GM21737 (cell line): ENCODE measurements around the gene ACTR1B.
"Not testable (repeated sequence)": the region's sequence is repeated elsewhere in the genome, so short reads cannot be mapped to it uniquely, and the experiment has no call there.

Experiments used
- ATAC-seq: cut with Tn5 transposase; IDR thresholded peaks from one replicate; pipeline ENCODE4 v1.9.1; 2021; ENCODE audit warnings: mild to moderate bottlenecking, moderate library complexity; ENCODE audit not compliant: unreplicated experiment

The ACTR1B gene

DNA sequence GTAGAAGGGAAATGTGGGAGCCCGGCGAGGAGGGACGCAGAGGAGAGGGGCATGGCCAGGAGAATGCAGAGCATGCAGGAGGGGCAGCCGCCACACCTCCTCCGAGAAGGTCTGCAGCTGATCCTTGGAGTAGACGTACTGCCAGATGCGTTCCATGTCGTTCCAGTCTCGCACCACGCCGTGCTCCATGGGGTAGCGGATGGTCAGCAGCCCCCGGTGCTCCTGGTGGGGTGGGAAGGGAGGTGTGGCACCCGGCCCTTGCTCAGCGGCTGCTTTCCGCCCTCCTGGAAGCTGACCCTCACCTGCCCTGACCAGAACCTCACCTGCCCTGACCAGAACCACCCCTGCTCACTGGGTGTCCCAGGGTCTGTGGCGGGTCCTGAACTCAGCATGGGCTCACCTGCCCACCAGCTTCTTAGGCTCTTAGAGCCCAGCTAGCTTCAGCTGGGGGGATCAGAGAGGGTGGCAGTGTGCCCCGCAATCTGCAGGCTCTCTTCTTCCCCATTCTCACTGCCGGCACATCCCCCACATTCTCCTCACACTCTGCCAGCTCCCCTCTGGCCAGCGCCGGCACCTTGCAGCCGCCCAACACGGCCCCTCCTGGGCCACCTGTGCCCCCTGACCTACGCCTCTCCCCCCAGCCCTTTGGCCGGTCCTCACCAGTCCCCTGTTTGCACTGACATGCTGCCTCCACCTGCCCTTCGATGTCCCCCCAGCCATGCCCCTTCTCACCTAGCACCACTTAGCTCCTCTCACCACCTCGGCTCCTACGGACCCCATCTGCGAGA, 4.4 kb downstream of the ACTR1B start:
- ATAC-seq, result no peak

DNA sequence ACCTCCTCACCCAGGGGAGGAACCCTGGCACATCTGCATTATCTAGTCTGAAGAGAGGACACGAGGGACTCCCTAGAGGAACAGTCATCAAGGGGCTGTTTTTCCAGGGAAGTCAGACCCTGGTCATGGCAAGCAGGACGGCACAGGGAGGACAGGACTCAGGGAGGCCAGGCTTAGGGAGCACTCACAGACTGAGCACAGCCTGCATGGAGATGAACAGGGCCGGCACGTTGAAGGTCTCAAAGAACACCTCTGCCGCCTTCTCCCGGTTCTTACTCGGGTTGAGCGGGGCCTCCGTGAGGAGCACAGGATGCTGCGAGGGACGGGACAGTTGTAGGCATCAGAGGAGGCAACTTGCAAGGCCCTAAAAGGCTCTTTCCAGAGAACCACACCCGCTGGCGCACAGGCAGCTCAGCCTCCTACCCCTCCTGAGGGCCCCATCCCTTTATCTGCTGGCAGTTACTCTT, 5.1 kb downstream of the ACTR1B start:
- no peak for ATAC-seq

DNA sequence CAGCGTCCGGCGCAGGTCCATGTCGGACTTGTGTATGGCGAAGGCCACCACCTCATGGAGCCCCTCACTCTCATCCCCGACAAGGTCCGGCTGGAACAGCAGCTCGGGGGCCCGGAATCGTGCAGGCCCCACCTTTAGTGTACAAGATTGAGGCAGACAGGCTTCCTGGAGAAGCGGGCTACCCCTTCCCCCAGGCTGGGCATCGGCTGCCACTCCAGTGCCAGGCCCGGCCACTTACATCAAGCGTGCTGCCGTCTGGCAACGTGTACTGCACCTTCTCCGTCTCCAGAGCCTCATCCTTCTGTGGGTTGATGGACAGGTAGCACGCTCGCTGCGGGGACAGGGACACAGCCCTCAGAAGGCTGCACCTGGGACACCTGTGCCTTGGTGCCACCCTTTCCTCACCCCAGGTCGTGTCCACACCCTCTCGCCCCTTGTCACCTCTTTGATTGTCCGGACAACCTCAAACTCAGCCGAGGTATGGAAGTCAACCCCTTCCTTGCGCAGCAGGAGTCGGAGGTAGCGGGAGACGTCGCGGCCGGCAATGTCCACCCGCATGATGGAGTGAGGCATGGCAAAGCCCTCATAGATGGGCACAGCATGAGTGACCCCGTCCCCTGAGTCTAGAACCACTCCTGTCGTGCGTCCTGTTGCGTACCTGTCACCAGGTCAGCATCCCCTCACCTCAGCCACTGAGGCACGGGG, 5.7 kb downstream of the ACTR1B start:
- ATAC-seq, result no peak

DNA sequence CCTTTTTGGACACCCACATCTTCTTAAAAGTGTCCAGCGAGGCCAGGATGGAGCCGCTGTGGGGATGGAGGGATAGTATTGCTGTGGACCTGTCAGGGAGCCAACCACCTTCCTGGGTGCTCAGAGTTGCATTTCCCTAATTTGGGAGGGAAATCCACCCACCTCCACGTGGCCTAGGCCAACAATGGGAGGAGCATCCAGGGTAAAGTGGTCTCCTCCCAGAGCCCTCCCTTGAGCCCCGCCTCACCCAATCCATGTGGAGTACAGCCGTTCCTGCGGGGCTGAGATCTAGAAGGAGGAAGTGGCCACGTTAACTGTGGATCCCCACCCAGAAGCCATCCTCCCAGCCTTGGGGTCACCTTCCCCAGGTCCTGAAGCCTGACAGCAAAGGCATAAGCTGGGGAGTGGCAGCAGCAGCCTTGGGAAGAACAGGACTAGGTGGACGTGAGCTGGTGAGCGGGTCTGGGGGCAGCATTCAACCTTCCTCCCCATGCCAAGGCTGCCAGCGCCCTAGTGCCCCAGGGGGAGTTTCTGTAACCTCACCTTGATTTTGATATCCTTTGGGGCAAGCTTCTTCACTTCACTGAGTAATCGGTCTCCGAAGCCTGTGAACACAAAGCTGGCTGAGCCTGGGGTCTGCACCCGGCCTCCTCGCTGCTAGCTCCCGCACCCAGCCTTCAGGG, 6.8 kb downstream of the ACTR1B start:
- ATAC-seq, result no peak

DNA sequence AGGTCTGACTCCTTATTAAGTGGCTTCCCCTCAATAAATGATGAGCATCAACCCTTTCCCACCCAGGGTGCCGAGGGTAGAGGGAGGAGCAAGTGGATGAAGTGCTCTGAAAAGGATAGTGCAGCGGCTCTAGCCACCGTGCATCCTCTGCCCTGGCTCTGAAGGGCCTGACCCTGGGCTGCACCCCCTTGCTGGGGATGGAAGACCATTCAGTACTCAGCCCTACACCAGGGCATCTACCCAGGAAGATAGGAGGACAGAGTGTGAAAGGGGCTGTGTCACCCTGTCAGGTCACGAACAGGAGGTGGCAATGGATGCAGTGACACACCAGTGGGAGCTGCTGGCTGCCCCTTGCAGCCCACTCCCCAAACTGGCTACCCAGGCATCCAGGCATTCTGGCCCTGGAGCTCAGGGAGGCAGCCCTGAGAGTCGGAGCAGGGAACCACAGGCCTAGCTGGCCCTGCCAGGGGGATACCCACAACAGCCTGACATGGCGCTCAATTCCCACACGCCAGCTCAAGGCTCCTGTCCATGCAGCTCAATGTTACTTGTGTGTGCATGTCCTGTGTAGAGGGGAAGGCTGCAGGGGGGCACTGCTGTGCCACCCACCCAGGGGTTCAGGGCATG, 7.6 kb downstream of the ACTR1B start:
- ATAC-seq, result no peak

DNA sequence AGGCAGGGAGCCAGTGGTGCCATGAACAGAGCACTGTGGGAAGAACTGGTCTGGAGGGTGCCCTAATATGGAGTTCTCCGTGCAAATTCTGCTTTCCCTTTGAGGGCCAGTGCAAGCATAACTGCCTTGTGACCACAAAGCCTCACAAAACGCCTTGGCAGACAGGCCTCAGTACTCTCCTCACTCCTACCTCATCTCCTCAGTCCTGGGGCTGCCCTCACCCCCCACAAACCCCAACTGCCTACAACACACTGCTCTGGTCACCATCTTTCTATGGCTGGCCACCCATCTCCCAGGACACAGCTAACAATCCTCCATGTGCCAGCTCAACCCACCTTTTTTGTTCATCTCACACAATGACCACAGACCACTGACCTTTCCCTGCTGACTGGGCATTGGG, 9.1 kb downstream of the ACTR1B start:
- ATAC-seq, result no peak

DNA sequence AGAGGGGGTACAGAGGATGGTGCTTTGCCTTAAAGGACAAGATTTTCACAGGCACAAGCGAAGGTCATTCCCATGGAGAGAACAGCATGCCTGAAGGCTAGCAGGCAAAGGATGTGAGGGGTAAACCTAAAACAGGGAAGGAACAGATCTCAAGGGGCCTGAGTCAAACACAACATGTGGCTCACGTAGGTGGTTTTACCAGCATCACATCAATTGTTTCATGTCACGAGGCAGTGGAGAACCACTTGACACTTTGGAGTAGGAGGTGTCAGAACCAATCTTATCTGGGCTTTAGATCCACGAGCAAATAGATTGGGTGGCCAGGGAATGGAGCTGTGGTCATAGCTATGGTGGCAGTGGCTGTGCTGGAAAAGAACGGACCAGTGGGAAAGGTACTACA, 9.5 kb downstream of the ACTR1B start:
- no peak for ATAC-seq

DNA sequence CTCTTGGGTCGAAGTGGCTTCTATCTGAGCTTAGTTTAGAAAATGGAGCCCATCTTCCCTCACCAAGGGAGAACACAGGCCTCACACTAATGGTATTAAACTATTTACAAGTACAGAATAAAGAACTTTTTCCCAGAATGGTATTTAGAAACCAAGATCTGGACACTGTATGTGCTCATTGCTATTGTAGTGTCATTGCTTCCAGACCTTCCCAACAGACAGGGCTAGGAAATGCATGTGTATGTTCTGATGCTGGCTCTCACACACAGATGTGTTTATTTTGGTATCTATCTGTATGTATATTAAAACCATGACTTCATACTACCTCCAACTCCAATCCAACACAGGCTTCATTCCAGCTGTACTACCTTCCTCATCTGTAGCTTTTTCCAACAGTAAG, 10.0 kb downstream of the ACTR1B start:
- no peak for ATAC-seq

DNA sequence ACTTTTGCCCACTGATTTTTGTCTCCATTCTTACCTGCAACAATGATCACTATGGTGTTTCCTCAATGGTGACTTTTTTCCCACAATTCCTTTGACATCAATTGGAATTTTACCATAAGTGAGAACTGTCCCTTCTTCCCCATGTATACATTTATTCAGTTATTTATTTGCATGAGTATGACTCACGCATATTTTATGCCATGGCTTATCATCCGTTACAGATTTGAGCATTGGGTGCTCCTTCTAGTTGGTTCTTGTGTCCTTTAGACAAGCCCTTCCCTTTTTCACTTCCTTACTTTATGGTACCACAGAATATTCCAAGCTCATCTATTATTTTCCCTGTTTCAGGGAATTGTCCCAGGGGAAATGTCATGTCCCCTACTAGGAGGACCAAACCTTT, 10.4 kb downstream of the ACTR1B start:
- no peak for ATAC-seq

DNA sequence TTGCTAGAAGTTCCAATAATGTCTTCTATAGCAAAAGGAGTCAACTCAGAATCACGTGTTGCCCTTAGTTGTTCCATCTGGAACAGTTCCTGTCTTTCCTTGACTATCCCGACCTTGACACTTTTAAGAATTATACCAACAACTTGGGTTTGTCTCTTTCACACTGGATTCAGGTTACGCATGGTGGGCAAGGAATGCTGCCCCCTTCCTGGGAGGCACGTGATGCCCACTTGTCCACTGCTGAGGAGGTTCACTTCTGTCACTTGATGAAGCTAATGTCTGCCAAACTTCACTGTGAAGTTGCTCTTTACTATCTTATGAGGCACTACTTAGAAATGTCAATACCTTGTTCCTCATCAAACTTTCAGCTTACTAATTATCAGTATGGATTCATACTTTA, 12.7 kb downstream of the ACTR1B start:
- no peak for ATAC-seq

DNA sequence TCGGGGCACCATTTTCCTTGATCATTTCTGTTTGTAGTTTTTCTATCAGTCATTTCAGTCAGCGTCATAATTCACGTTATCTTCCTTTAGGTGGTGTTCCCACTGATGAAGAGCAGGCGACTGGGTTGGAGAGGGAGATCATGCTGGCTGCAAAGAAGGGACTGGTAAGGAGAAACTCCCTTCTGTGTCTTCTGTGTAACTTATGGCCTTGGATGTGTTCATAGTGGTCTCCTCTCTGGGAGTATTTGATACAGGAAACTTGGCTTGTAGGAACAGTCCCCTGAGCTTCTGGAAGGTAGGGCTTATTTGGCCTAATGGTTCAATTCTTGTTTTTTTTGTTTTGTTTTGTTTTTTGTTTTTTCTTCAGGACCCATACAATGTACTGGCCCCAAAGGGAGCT, 16.9 kb downstream of the ACTR1B start:
- no peak for ATAC-seq

DNA sequence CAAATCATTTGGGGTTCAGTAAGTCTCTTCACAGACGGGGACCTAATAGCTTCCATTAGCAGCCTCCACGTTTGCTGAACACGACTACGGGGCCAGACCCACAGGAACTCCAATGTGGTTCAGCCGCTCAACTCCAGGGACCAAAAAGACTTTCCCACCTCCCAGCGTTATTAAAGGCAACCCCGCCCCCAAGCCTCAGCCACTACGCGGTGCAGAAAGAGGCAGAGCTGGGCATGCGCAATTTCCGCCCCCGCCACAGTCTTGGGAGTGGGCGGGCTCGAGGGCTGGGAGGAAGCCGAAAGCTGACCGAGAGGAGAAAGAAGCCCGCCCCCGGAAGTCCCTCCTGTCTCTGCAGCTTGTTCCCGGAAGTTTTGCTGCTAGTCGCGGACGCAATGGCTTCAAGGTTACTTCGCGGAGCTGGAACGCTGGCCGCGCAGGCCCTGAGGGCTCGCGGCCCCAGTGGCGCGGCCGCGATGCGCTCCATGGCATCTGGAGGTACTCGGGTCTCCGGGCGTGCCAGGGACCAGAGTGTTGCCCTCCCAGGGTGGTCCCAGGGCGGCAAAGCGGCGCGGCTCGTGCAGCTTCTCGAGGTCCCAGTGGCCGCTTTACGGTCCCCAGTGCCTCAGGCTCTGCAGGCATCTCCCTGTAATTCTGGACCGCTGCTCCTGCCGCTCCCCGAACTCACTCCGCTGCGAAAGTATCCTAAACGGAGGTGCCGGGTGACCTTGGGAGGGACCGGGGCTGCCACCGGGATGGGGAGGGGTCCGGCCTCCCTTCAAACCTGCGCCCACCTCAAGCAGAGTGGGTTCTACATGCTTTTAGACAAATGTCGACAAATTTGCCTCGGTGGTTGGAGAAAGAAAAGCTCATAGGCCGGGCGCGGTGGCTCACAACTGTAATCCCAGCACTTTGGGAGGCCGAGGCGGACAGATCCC, 17.9 kb downstream of the ACTR1B start, which contains the start of gene COX5B:
Gene COX5B, plus strand, starts transcription at position 368 of the 935 bp plus-strand sequence. Its CDS starts 25 bp downstream, at position 393.
- ATAC-seq, result peak; percentile 97

DNA sequence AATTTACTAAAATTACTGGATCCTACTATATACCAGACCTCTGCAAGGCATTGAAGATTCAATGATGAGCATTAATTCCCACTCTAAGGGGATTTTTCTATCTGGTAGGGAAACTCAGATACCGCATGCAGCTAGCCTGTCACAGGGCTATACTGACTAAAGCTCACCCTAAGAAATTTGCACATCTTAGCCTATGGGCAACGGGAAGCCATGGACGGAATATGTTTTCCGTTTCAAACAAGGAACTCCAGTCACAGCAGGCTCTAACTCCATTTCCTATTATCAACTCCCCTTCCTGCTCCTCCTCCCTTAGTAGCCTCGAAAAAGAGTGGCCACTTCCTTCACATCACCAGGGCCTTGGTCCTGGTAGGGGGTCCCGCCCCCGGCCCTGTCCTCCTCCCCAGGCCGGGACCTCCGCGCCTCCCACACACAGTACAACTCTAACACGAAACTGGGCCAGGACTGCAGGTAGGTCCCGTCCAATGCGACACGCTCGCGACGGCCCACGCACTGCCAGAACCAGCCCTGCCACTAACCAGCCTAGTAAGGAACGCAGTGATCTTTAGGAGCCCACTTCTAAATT, 18.6 kb downstream of the ACTR1B start:
- ATAC-seq, result peak; percentile 19

DNA sequence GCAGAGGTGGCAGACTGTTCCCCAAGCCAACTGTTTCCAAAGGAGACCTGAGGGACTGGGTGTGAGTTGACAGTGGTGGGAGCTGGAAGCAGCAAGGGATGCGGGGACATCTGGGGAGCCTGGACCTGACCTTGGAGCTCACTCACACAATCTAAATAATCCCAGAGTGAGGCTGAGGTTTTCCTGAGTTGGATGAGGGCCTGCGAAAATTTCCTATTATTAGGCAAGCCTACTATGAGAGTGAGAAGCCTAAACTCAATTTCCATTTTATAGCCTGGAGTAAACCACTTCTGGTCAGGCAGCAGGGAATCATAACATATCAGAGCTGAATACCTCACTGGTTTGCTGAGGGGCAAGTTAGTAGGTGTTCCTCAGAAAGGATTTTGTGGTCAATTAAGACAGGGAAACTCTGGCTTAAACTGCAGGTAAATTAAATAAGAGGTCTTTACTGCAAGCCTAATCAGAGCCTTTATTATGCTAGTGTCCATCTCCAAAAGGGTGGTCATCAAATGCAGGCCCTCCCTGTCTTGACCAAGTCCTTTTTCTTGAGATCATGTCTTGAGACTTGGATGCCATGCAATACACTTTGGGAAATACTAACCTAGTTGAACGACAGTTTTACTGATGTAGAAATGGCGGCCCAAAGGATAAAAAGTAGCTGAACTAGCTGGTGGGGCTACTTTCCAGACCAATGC, 19.7 kb downstream of the ACTR1B start:
- ATAC-seq, result no peak

DNA sequence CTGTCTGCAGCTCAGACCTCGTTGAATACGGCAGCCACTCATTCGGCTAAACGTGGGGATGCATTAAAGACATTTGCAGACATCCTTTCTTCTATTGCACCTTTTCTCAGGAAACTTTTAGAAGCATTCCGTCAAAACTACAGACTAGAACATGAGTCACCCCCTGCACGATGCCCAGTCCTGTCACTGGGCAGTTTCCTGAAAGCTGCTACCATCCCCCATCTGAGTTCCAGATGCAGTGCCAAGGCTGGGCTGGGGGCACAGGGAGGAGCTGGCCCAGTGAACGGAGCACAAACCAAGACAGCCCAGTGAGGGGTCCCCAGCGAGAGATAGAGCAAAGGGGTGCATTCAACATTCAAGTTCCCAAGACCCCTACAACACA, 37.8 kb downstream of the ACTR1B start:
- not testable (repeated sequence) for ATAC-seq

DNA sequence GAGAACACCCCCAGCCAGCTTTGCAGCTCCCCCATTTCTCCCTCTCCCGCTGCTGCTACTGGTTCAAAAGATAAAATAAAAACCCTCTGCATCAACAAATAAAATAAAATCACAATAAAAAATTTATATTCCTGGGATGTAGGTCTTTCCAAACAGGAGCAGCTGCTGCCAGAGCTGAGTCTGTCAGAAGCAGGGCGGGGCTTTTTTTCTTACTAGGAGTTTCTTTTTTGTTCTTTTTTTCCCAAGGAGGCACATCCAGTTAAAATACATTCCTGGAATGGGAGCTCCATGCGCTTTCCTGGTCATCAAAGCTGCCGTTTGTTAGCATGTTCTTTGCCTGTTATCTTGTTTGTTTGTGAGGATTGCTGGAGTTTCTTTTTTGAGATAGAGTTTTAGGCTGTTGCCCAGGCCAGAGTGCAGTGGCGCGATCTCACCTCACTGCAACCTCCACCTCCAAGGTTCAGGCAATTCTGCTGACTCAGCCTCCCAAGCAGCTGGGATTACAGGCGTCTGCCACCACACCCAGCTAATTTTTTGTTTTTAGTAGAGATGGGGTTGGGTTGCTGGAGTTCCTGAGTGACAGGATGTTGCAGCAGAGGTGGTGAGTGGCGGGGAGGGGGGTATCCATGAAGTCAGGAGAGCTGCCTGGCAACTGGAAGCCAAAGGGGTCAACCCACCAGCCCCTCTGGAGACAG, 38.3 kb downstream of the ACTR1B start:
- ATAC-seq, result not testable (repeated sequence)

DNA sequence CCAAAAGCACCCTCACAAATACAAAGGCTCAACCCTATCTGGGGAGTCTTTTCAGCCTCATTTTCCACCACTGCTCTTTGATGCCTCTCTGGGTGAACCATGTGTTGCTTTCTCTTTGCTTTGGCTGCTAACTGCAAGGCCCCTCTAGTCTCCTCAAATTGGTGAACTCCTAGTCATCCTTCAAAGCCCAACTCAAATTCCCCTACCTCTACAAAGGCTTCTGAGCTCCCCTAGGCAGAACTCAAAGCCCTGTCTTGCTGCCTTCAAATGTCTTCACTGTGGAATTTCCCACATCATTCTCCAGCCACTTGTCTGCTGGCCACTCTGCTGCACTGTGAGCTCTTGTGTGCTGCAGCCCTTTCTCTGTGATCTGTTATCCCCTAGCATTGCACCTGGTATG, 40.9 kb downstream of the ACTR1B start:
- ATAC-seq, result not testable (repeated sequence)

DNA sequence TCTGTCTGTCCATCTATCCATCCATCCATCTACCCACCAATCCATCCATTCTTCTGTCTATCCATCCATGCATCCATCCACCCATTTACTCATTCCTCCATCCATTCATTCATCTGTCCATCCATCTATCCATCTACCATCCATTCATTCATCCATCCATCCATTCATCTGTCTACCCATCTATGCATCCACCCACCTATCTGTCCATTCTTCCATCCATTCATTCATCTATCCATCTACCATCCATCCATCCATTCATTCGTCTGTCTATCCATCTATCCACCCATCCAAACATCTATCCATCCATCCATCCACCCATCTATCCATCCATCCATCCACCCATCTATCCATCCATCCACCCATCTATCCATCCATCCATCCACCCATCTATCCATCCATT, 43.4 kb downstream of the ACTR1B start:
- not testable (repeated sequence) for ATAC-seq
